Neuronal stem cell (in vitro differentiated cells): ENCODE data around the gene ADCY9.
A peak's percentile ranks its signal among the peaks of the same experiment; 100 is the strongest.

Experiments
- DNase-seq: peaks from one replicate; pipeline ENCODE4 v3.0.0-alpha.2; 2013; ENCODE audit warnings: low spot score
- H2AFZ ChIP-seq: one replicate; pipeline ENCODE4 v1.6.1; 2013; ENCODE audit warnings: mild to moderate bottlenecking, low read length, inconsistent platforms
- H2AK5ac ChIP-seq: 2 replicates; pipeline ENCODE4 v1.6.1; 2013; ENCODE audit warnings: low read depth, mild to moderate bottlenecking, inconsistent platforms, low read length, moderate library complexity, mixed read lengths
- H2BK120ac ChIP-seq: 2 replicates; pipeline ENCODE4 v1.6.1; 2013; ENCODE audit warnings: low read depth, mild to moderate bottlenecking, inconsistent platforms, low read length, moderate library complexity, mixed read lengths
- H2BK12ac ChIP-seq: one replicate; pipeline ENCODE4 v1.6.1; 2013; ENCODE audit warnings: low read length, inconsistent platforms
- H2BK15ac ChIP-seq: 2 replicates; pipeline ENCODE4 v1.6.1; 2013; ENCODE audit warnings: mild to moderate bottlenecking, low read length, inconsistent platforms, mixed read lengths
- H2BK5ac ChIP-seq: one replicate; pipeline ENCODE4 v1.6.1; 2013; ENCODE audit warnings: inconsistent platforms, mild to moderate bottlenecking, low read length, moderate library complexity
- H3K14ac ChIP-seq: one replicate; pipeline ENCODE4 v1.6.1; 2013; ENCODE audit warnings: low read length, inconsistent platforms
- H3K18ac ChIP-seq: 2 replicates; pipeline ENCODE4 v1.6.1; 2013; ENCODE audit warnings: low read length, inconsistent platforms
- H3K23ac ChIP-seq: 2 replicates; pipeline ENCODE4 v1.6.1; 2013; ENCODE audit warnings: low read depth, mild to moderate bottlenecking, mixed read lengths, low read length, inconsistent platforms; ENCODE audit not compliant: poor library complexity
- H3K27ac ChIP-seq: replicated peaks from 3 replicates; pipeline ENCODE4 v1.5.1; 2013; ENCODE audit warnings: low read length, inconsistent platforms
- H3K27me3 ChIP-seq, 3 experiments: 2 replicates each; pipeline ENCODE4 v1.6.1; 2013; ENCODE audit warnings: low read length in 3 of 3, mild to moderate bottlenecking in 2 of 3, inconsistent platforms in 1 of 3, low read depth in 1 of 3, mixed read lengths in 1 of 3, moderate library complexity in 1 of 3; ENCODE audit not compliant: control insufficient read depth in 3 of 3, insufficient read depth in 3 of 3
- H3K36me3 ChIP-seq, 2 donors: replicated peaks in 1 of 2; 2 replicates each; pipeline ENCODE4 v1.6.1; 2013; ENCODE audit warnings: low read length in 2 of 2; ENCODE audit not compliant: control insufficient read depth in 2 of 2, insufficient read depth in 2 of 2
- H3K4ac ChIP-seq: 2 replicates; pipeline ENCODE4 v1.6.1; 2013; ENCODE audit warnings: inconsistent platforms, mild to moderate bottlenecking, low read length, moderate library complexity
- H3K4me1 ChIP-seq, 2 donors: 1 replicate in 1 of 2; 2 replicates in 1 of 2; pipeline ENCODE4 v1.6.1; 2013; ENCODE audit warnings: low read length in 2 of 2, low read depth in 1 of 2; ENCODE audit not compliant: control insufficient read depth in 2 of 2, insufficient read depth in 1 of 2
- H3K4me2 ChIP-seq: one replicate; pipeline ENCODE4 v1.6.1; 2013; ENCODE audit warnings: mild to moderate bottlenecking, low read length, inconsistent platforms; ENCODE audit not compliant: insufficient read depth, poor library complexity, severe bottlenecking
- H3K4me3 ChIP-seq, 2 donors: 2 replicates each; pipeline ENCODE4 v1.5.1; 2013; ENCODE audit warnings: low read length in 2 of 2, mild to moderate bottlenecking in 2 of 2, inconsistent platforms in 1 of 2, moderate library complexity in 1 of 2
- H3K79me1 ChIP-seq: one replicate; pipeline ENCODE4 v1.6.1; 2013; ENCODE audit warnings: low read depth, mild to moderate bottlenecking, inconsistent platforms, low read length, moderate library complexity
- H3K9ac ChIP-seq: one replicate; pipeline ENCODE4 v1.6.1; 2013; ENCODE audit warnings: mild to moderate bottlenecking, low read depth, low read length, inconsistent platforms; ENCODE audit not compliant: poor library complexity
- H3K9me3 ChIP-seq, 2 donors: replicated peaks in 1 of 2; 2 replicates each; pipeline versions ENCODE3 to v1.6.1; 2013; ENCODE audit warnings: low read length in 2 of 2, mild to moderate bottlenecking in 2 of 2, inconsistent platforms in 1 of 2, low read depth in 1 of 2, mixed read lengths in 1 of 2, moderate library complexity in 1 of 2; ENCODE audit not compliant: control insufficient read depth in 2 of 2, insufficient read depth in 1 of 2
- H4K8ac ChIP-seq: one replicate; pipeline ENCODE4 v1.6.1; 2013; ENCODE audit warnings: low read depth, mild to moderate bottlenecking, inconsistent platforms, low read length, moderate library complexity
- H4K91ac ChIP-seq: one replicate; pipeline ENCODE4 v1.6.1; 2013; ENCODE audit warnings: low read length, low read depth, mild to moderate bottlenecking, inconsistent platforms; ENCODE audit not compliant: poor library complexity
- WGBS, 2 donors: extraction: QIAGEN DNeasy Blood & Tissue Kit; methylation state at CpG; one replicate each; pipeline ENCODE4 v1.1.7; 2013; ENCODE audit warnings: missing lambda C conversion rate in 2 of 2, mixed read lengths in 1 of 2; ENCODE audit not compliant: insufficient read length in 2 of 2, insufficient replicate concordance in 1 of 2; ENCODE audit errors: extremely low coverage in 2 of 2; 5-methylcytosine and 5-hydroxymethylcytosine counted together

The ADCY9 gene

GRCh38 chr16:4052096-4052495 lies 64.1 kb downstream of the ADCY9 start:
- Histone ChIP-seq H3K36me3 (no peaks in the 10 kb centered on the region), H2BK5ac (no peak overlapping the region), H2AK5ac (no peak overlapping the region), H3K4ac (no peak overlapping the region), H3K9ac (no peak overlapping the region), H3K4me1 (peaks cover 0 to 12% of the 10 kb centered on the region in 2 donors), H2BK15ac (no peak overlapping the region), H3K4me3 (no peak overlapping the region), H3K4me2 (no peak overlapping the region), H3K23ac (no peak overlapping the region), H3K18ac (no peak overlapping the region), H3K27ac (no peak overlapping the region), H2BK120ac (no peak overlapping the region), H3K14ac (no peak overlapping the region), H2AFZ (no peak overlapping the region), H3K79me1 (no peaks in the 10 kb centered on the region), H4K91ac (no peak overlapping the region), H3K9me3 (no peaks in the 10 kb centered on the region), H2BK12ac (no peak overlapping the region), H3K27me3 (no peaks in the 10 kb centered on the region), H4K8ac (no peak overlapping the region)
- no CpG with 5 or more reads among the region's 14 CpGs for WGBS, 2 donors
- DNase-seq = no peak

DNA sequence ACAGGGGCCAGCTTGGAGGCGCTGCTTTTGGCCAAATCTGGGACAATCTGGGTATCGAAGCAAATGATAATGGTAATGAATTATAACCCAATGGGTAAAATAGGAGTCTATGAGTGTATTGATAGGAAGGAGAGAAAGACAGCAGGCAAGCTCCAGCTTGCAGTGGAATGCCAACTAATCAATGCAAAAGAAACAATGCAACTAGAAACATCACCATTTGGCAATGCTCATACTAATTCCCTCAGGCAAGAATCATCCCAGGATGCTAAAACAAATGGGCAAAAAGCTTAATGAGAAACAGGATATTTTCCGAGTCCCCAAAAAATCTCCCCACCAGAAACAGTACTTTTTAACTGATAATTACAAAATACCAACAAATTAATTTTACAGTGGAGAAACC lies 64.7 kb downstream of the ADCY9 start:
- no peak overlapping the region for H4K8ac ChIP-seq
- H2BK12ac ChIP-seq = no peak overlapping the region
- H4K91ac ChIP-seq = no peak overlapping the region
- H3K4me2 ChIP-seq = no peak overlapping the region
- H3K27ac ChIP-seq = no peak overlapping the region
- no CpG with 5 or more reads among the region's 3 CpGs for WGBS, 2 donors
- H3K14ac ChIP-seq = no peak overlapping the region
- H3K4ac ChIP-seq = no peak overlapping the region
- peaks cover 0 to 12% of the 10 kb centered on the region in 2 donors for H3K4me1 ChIP-seq
- H3K23ac ChIP-seq = no peak overlapping the region
- no peak overlapping the region for H2BK120ac ChIP-seq
- H3K4me3 ChIP-seq = no peak overlapping the region
- H2BK15ac ChIP-seq = no peak overlapping the region
- no peak overlapping the region for H2AFZ ChIP-seq
- H3K18ac ChIP-seq = no peak overlapping the region
- no peaks in the 10 kb centered on the region for H3K36me3 ChIP-seq
- DNase-seq = no peak
- no peaks in the 10 kb centered on the region for H3K9me3 ChIP-seq
- H3K27me3 ChIP-seq = no peaks in the 10 kb centered on the region
- no peak overlapping the region for H2BK5ac ChIP-seq
- H2AK5ac ChIP-seq = no peak overlapping the region
- H3K9ac ChIP-seq = no peak overlapping the region
- no peaks in the 10 kb centered on the region for H3K79me1 ChIP-seq

GRCh38 chr16:4049031-4049430 lies 67.2 kb downstream of the ADCY9 start:
- H2BK120ac ChIP-seq = no peak overlapping the region

DNA sequence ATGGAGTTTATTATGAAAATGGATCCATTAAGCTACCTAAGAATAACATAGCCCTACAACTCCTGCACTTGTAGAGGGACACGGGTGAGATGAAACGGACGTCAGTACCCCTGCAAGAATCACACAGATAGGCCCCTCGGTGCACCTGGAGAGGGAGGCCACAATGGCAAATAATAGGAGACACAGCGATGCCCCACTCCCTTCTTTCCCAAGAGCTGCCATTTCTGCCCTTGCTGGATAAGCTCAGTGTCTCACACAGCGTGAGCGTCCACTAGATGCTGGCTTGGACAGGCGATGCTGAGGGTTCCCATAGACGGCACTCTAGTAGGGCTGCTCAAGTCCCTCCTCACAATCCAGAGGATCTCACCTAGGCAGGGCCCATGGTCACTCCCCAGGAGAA lies 67.8 kb downstream of the ADCY9 start:
- H2AFZ ChIP-seq = no peak overlapping the region
- H3K4me1 ChIP-seq = peaks cover 0 to 13% of the 10 kb centered on the region in 2 donors
- H4K91ac ChIP-seq = no peak overlapping the region
- no peak overlapping the region for H3K27ac ChIP-seq
- DNase-seq = no peak
- no peak overlapping the region for H3K4ac ChIP-seq
- no peaks in the 10 kb centered on the region for H3K27me3 ChIP-seq
- H3K9ac ChIP-seq = no peak overlapping the region
- H3K4me3 ChIP-seq = no peak overlapping the region
- WGBS, 2 donors = no CpG with 5 or more reads among the region's 9 CpGs
- no peaks in the 10 kb centered on the region for H3K9me3 ChIP-seq
- H3K14ac ChIP-seq = no peak overlapping the region
- no peak overlapping the region for H3K18ac ChIP-seq
- H2BK120ac ChIP-seq = no peak overlapping the region
- H3K36me3 ChIP-seq = no peaks in the 10 kb centered on the region
- no peak overlapping the region for H2BK15ac ChIP-seq
- H2BK12ac ChIP-seq = no peak overlapping the region
- no peak overlapping the region for H2BK5ac ChIP-seq
- no peak overlapping the region for H4K8ac ChIP-seq
- no peaks in the 10 kb centered on the region for H3K79me1 ChIP-seq
- no peak overlapping the region for H2AK5ac ChIP-seq
- H3K23ac ChIP-seq = no peak overlapping the region
- H3K4me2 ChIP-seq = no peak overlapping the region

More at GRCh38 chr16:4049031-4049430, 67.2 kb downstream of the ADCY9 start:
- no peaks in the 10 kb centered on the region for H3K9me3 ChIP-seq
- no peak overlapping the region for H3K23ac ChIP-seq
- no peak overlapping the region for H3K9ac ChIP-seq
- H3K14ac ChIP-seq = peak overlapping the region; percentile 56
- no peak overlapping the region for H3K4ac ChIP-seq
- H3K4me2 ChIP-seq = no peak overlapping the region
- H3K18ac ChIP-seq = no peak overlapping the region
- H2AFZ ChIP-seq = no peak overlapping the region
- no peak overlapping the region for H3K4me3 ChIP-seq
- no peak for DNase-seq
- no peaks in the 10 kb centered on the region for H3K36me3 ChIP-seq
- no peak overlapping the region for H4K8ac ChIP-seq
- H3K79me1 ChIP-seq = no peaks in the 10 kb centered on the region
- H4K91ac ChIP-seq = no peak overlapping the region
- WGBS, 2 donors = no CpG with 5 or more reads among the region's 8 CpGs
- no peak overlapping the region for H2BK12ac ChIP-seq
- H2BK5ac ChIP-seq = no peak overlapping the region
- H2BK15ac ChIP-seq = no peak overlapping the region
- H3K4me1 ChIP-seq = peaks cover 0 to 14% of the 10 kb centered on the region in 2 donors
- no peak overlapping the region for H2AK5ac ChIP-seq
- H3K27me3 ChIP-seq = no peaks in the 10 kb centered on the region
- H3K27ac ChIP-seq = no peak overlapping the region
